ENCODE data around the gene PTPRU.

Gene PTPRU

GRCh38 chr1:29264773-29265389, 28.6 kb downstream of the PTPRU start:
- TF ChIP-seq CTCF (IDR thresholded peaks at IDR 0.05) = no peak
- Histone ChIP-seq H3K27me3 (peaks cover 95% of the 10 kb centered on the region), H3K4me1 (ENCODE audit: control insufficient read depth in 1 of 2, insufficient read depth in 1 of 2, low read depth in 1 of 2, low read length in 1 of 2) (peaks cover 0 to 4% of the 10 kb centered on the region in 2 experiments), H3K4me3 (ENCODE audit: low read depth in 1 of 2, low read length in 1 of 2) (no peak overlapping the region), H3K36me3 (no peaks in the 10 kb centered on the region), H3K27ac (no peak overlapping the region), H3K9me3 (no peaks in the 10 kb centered on the region)

GRCh38 chr1:29266912-29267311, 30.6 kb downstream of the PTPRU start:
- Histone ChIP-seq H3K27ac (no peak overlapping the region), H3K36me3 (no peaks in the 10 kb centered on the region), H3K27me3 (peaks cover 95% of the 10 kb centered on the region), H3K4me1 (ENCODE audit: control insufficient read depth in 1 of 2, insufficient read depth in 1 of 2, low read depth in 1 of 2, low read length in 1 of 2) (no peaks in the 10 kb centered on the region), H3K4me3 (ENCODE audit: low read depth in 1 of 2, low read length in 1 of 2) (no peak overlapping the region), H3K9me3 (no peaks in the 10 kb centered on the region)
- TF ChIP-seq CTCF (IDR thresholded peaks at IDR 0.05) = no peak

GRCh38 chr1:29267321-29268070, 31.2 kb downstream of the PTPRU start:
- H3K4me3 ChIP-seq (ENCODE audit: low read depth in 1 of 2, low read length in 1 of 2) = no peak overlapping the region
- H3K9me3 ChIP-seq = no peaks in the 10 kb centered on the region
- no peaks in the 10 kb centered on the region for H3K36me3 ChIP-seq
- H3K4me1 ChIP-seq (ENCODE audit: control insufficient read depth in 1 of 2, insufficient read depth in 1 of 2, low read depth in 1 of 2, low read length in 1 of 2) = no peaks in the 10 kb centered on the region
- TF ChIP-seq CTCF (IDR thresholded peaks at IDR 0.05) = no peak
- H3K27me3 ChIP-seq = peaks cover 95% of the 10 kb centered on the region
- H3K27ac ChIP-seq = no peak overlapping the region

- H3K36me3 ChIP-seq = no peaks in the 10 kb centered on the region
- H3K4me3 ChIP-seq (ENCODE audit: low read depth in 1 of 2, low read length in 1 of 2) = no peak overlapping the region
- H3K27ac ChIP-seq = no peak overlapping the region
- H3K4me1 ChIP-seq (ENCODE audit: control insufficient read depth in 1 of 2, insufficient read depth in 1 of 2, low read depth in 1 of 2, low read length in 1 of 2) = no peaks in the 10 kb centered on the region
- TF ChIP-seq CTCF (IDR thresholded peaks at IDR 0.05) = no peak
- peaks cover 79% of the 10 kb centered on the region for H3K27me3 ChIP-seq
- no peaks in the 10 kb centered on the region for H3K9me3 ChIP-seq
Measured at GRCh38 chr1:29269382-29269781, 33.1 kb downstream of the PTPRU start.

GRCh38 chr1:29270929-29271521, 34.7 kb downstream of the PTPRU start:
- Histone ChIP-seq H3K4me1 (ENCODE audit: control insufficient read depth in 1 of 2, insufficient read depth in 1 of 2, low read depth in 1 of 2, low read length in 1 of 2) (no peaks in the 10 kb centered on the region), H3K27me3 (peaks cover 64% of the 10 kb centered on the region), H3K36me3 (no peaks in the 10 kb centered on the region), H3K4me3 (ENCODE audit: low read depth in 1 of 2, low read length in 1 of 2) (no peak overlapping the region), H3K27ac (no peak overlapping the region), H3K9me3 (no peaks in the 10 kb centered on the region)
- TF ChIP-seq CTCF (IDR thresholded peaks at IDR 0.05) = no peak
